Measurements from ENCODE around the gene MT1E. TPM values are rescaled to one million over a fixed set of nuclear protein-coding genes. Genes with fewer than 3 reads are reported as not detected.
"Not testable (repeated sequence)": the region's sequence is repeated elsewhere in the genome, so short reads cannot be mapped to it uniquely, and the experiment has no call there.

Gene MT1E
- total RNA-seq, 2 donors from 2014 or later: 94.7 to 204 TPM

DNA sequence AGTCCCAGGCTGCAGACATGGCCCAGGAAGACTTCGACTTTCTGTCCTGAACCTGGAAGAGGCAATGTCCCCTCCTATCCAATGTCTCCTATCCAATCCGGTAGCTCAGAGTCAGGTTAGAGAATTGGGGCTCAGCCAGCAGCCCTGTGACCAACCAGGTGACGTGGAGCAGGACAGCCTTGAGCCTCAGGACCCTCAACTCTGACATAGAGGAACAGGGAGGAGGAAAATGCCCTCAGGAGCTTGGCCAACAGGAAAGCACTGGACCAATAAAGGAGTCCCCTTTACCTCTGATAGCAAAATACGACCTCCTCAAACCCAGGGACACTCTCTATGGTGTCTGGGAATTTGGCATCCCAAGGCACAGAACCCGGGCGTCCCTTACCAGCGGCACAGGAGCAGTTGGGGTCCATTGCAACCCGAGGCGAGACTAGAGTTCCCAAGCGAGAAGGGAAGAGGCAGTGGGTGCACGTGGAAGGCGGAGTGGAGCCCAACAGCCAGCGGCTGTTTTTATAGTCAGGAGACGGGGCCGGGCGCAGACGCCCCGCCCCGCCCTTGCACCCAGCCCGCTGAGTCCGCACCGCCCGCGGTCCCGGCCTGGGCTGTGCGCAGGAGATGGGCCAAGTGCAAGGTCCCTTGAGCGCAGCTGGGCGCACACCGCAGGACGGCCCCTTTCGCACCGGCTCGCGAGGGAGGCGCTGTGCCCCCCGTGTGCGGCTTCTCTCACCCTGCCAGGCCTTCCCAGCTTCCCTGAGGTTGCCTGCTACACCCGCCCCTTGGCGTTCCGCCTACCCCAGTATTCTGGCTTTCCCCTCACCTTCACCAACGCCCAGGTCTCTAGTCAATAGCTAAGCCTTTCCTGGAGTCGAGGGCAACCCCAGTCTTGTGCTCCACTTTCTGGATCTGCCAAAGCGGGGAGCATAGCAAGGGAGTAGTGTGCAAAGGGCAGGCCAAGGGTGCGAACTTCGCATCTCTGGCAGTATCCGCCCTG is 42.3 kb downstream of the MT1E start, which contains the start of gene MT1G:
Gene MT1G, minus strand, starts transcription at position 485 of the 991 bp plus-strand sequence. Its CDS starts 72 bp downstream, at position 413.
- DNase-seq (peak; percentile 55 to 69), ATAC-seq (replicated peaks in 1 of 2) (peak; percentile 72 to 79)
- Mint-ChIP-seq H3K4me3 (peak within 1 kb of the TSS; percentile 72 to 75), H3K36me3 (ENCODE audit: insufficient read depth in 2 of 2) (no peaks in the 10 kb centered on the region), H3K4me1 (ENCODE audit: low read depth) (peaks cover 53% of the 10 kb centered on the region), H3K9me3 (no peaks in the 10 kb centered on the region), H3K27me3 (ENCODE audit: low read depth) (peaks cover 81% of the 10 kb centered on the region), H3K27ac (no peak within 1 kb of the TSS)

DNA sequence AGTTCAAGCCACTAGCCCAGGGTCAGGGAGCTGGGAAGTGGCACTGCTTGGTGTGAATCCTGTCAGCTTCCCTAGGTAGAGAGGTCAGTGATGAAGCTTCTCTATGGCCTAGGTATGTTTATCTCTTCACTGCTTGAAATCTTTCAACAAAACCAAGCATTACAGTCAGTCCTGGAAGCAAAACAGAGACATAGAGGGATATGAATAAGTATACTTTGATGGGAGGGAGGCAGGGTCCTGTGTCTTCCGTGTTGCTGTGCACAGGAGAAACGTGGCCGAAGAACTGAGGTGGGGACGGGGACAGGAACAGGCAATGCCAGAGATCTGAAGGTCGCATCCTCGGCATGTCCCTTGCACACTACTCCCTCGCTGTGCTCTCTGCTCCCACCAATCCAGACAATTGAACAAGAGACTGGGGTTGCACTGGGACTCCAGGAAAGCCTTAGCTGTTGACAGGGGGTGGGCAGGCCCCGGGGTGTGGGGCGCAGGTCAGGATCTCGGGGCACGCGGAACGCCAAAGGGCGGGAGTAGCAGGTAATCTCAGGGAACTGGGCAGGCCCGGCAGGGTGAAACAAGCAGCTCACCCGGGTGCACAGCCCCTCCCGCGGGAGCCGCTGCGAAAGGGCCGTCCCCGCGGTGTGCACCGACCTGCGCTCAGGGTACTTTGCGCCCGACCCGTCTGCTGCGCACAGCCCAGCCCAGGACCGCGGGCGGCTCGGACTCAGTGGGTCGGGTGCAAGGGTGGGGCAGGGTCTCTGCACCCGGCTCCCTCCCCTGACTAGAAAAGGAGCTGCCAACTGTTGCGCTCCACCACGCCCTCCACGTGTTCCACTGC is 43.6 kb downstream of the MT1E start, which contains the start of gene MT1H:
Gene MT1H, plus strand, starts transcription at position 810 of the 835 bp plus-strand sequence. CDS start 71 bp downstream, outside the sequence.
- ATAC-seq (replicated peaks in 1 of 2): peak; percentile 25 to 39
- H3K36me3 Mint-ChIP-seq (ENCODE audit: insufficient read depth in 2 of 2): no peaks in the 10 kb centered on the region
- peaks cover 82% of the 10 kb centered on the region for H3K27me3 Mint-ChIP-seq (ENCODE audit: low read depth)
- no peak within 1 kb of the TSS for H3K27ac Mint-ChIP-seq
- peaks cover 46% of the 10 kb centered on the region for H3K4me1 Mint-ChIP-seq (ENCODE audit: low read depth)
- H3K9me3 Mint-ChIP-seq: no peaks in the 10 kb centered on the region
- peak within 1 kb of the TSS; percentile 72 to 75 for H3K4me3 Mint-ChIP-seq
- DNase-seq: peak in 1 of 2 donors; percentile 46

DNA sequence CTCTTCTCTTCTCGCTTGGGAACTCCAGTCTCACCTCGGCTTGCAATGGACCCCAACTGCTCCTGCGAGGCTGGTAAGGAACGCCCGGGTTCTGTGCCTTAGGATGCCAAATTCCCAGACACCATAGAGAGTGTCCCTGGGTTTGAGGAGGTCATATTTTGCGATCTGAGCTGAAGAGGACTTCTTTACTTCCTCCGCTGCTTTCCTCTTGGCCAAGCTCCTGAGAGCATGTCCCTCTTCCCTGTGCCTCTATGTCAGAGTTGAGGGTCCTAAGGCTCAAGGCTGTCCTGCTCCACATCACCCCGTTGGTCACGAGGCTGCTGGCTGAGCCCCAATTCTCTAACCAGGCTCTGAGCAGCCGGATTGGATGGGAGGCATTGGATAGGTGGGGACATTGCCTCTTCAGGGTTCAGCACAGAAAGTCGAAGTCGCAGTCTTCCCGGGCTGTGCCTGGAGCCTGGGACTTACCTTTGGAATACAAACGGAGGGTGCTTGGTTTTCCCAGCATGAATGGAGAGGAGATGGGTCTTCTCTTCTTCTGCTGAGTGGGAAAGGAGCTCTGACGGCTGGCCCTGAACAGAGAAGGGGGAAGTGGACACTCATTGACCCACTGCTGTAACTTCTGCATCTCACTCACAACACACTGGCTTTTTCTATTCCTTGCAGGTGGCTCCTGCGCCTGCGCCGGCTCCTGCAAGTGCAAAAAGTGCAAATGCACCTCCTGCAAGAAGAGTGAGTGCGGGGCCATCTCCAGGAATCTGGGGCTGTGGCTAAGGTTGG is 44.4 kb downstream of the MT1E start:
- ATAC-seq (replicated peaks in 1 of 2) (no peak), DNase-seq (no peak)
- Mint-ChIP-seq H3K27me3 (ENCODE audit: low read depth) (peaks cover 78% of the 10 kb centered on the region), H3K27ac (no peak overlapping the region), H3K4me1 (ENCODE audit: low read depth) (peaks cover 41% of the 10 kb centered on the region), H3K9me3 (no peaks in the 10 kb centered on the region), H3K36me3 (ENCODE audit: insufficient read depth in 2 of 2) (no peaks in the 10 kb centered on the region), H3K4me3 (peak overlapping the region; percentile 71 to 75)

DNA sequence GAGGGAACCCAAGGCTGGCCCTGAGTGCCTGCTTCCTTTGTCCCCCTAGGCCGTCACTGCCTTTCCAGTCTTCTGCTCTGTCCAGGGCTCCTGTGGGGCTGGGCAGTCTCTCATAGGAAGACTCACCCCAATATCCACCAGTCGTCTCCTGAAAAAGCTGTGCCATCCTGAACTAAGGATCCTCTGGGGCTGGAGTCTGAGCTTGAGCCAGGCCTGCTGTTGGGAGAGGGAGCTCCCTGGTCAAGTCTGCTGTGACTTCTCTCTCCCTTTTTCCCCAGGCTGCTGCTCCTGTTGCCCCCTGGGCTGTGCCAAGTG is 45.0 kb downstream of the MT1E start:
- peaks cover 84% of the 10 kb centered on the region for H3K27me3 Mint-ChIP-seq (ENCODE audit: low read depth)
- no peaks in the 10 kb centered on the region for H3K36me3 Mint-ChIP-seq (ENCODE audit: insufficient read depth in 2 of 2)
- H3K4me1 Mint-ChIP-seq (ENCODE audit: low read depth): peaks cover 40% of the 10 kb centered on the region
- no peaks in the 10 kb centered on the region for H3K9me3 Mint-ChIP-seq
- H3K4me3 Mint-ChIP-seq: peak overlapping the region in 1 of 2 donors; percentile 42
- H3K27ac Mint-ChIP-seq: no peak overlapping the region
- DNase-seq (no peak), ATAC-seq (replicated peaks in 1 of 2) (no peak)

DNA sequence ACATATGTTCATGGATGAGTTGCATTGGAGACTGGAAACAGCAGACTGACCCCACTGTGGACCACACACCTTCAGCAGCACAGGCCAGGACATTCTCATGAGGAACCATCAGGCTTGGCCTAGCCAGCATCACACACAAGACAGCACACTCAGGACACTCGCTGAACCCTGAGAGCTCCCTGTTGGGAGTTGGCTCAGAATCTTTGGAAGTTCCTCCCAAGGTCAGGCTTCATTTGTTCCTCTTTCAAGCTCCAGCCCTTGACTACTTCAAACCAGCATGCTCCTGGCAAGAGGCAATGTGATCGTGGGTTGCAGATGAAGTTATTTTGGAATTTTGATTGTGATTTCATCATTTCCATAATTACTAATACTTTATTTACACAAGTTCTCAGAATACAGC is 46.1 kb downstream of the MT1E start:
- H3K4me1 Mint-ChIP-seq (ENCODE audit: low read depth): peaks cover 51% of the 10 kb centered on the region
- DNase-seq; H3K36me3 Mint-ChIP-seq (ENCODE audit: insufficient read depth in 2 of 2); H3K27ac Mint-ChIP-seq; ATAC-seq (replicated peaks in 1 of 2); H3K9me3 Mint-ChIP-seq; H3K4me3 Mint-ChIP-seq: not testable (repeated sequence)
- peaks cover 80% of the 10 kb centered on the region for H3K27me3 Mint-ChIP-seq (ENCODE audit: low read depth)

DNA sequence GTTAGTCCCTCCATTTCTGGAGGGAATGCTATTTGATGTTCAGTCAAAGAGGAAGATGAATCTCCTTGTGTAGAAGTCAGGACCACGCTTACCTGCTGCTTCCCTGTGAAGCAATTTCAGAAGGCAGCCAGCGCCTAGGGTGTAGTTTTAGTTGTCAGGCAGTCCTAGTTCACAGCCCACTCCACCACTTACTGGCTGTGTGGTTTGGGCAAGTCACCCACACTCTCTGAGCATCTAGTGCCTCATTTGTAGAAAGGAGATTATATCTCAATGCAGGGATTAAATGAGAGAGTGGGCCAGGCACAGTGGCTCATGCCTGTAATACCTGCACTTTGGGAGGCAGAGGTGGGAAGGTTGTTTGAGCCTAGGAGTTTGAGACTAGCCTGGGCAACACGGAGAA is 46.6 kb downstream of the MT1E start:
- peak; percentile 24 to 41 for ATAC-seq (replicated peaks in 1 of 2)
- H3K27ac Mint-ChIP-seq; H3K4me3 Mint-ChIP-seq; DNase-seq; H3K36me3 Mint-ChIP-seq (ENCODE audit: insufficient read depth in 2 of 2); H3K9me3 Mint-ChIP-seq: not testable (repeated sequence)
- peaks cover 50% of the 10 kb centered on the region for H3K4me1 Mint-ChIP-seq (ENCODE audit: low read depth)
- H3K27me3 Mint-ChIP-seq (ENCODE audit: low read depth): peaks cover 75% of the 10 kb centered on the region

DNA sequence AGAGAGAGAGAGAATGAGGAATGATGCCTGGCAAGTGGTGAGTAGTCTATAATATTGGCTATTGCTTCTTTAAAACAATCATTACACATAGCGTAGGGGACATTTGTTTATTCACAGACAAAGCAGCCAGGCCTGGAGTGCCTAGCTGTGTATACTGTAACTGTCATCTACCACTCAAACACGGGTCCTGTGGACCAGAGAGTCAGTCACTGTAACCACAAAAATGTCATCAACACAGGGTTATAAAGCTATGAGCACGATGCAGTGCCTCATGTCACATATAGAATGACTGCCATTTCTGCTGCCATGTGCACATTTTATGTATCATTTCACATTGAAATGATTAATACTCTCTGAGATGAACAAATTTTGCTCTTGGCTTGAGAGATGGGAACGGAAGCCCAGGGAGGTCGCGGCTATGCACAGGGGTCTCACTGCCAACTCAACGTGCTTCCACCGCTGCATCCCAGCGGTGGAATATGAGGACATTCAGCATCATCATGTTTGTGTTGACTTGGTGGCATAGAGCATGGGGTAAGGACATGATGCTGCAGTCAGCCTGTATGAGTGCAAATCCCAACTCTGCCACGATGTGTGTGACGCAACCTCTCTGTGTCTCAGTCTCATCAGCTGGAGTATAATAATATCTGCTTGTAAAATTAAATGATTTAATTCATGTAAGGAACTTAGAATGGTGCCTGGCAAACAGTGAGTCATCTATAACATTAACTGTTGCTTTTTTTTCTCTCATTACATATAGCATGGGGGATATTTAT is 47.4 kb downstream of the MT1E start:
- H3K27ac Mint-ChIP-seq: no peak overlapping the region

DNA sequence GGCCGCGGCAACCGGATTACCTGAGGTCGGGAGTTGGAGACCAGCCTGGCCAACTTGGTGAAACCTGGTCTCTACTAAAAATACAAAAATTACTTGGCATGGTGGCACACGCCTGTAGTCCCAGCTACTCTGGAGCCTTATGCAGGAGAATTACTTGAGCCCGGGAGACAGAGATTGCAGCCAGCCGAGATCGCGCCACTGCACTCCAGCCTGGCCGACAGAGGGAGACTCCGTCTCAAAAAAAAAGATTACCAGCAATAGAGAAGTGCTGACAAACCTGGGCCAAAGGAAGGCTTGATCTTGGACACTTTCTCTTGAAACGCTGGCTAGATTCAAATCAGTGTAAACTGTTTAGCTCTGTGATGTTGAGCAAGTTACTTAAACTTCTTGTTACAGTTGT is 48.3 kb downstream of the MT1E start:
- Mint-ChIP-seq H3K36me3 (ENCODE audit: insufficient read depth in 2 of 2) (no peaks in the 10 kb centered on the region), H3K27ac (no peak overlapping the region), H3K4me1 (ENCODE audit: low read depth) (peaks cover 34% of the 10 kb centered on the region), H3K4me3 (peak overlapping the region in 1 of 2 donors; percentile 13), H3K9me3 (no peaks in the 10 kb centered on the region), H3K27me3 (ENCODE audit: low read depth) (peaks cover 58% of the 10 kb centered on the region)
- no peak for ATAC-seq (replicated peaks in 1 of 2)
- peak in 1 of 2 donors; percentile 38 for DNase-seq

More for the DNA sequence above, 47.4 kb downstream of the MT1E start:
- peaks cover 43% of the 10 kb centered on the region for H3K4me1 Mint-ChIP-seq (ENCODE audit: low read depth)
- H3K4me3 Mint-ChIP-seq: no peak overlapping the region
- no peaks in the 10 kb centered on the region for H3K36me3 Mint-ChIP-seq (ENCODE audit: insufficient read depth in 2 of 2)
- ATAC-seq (replicated peaks in 1 of 2): peak; percentile 41 to 53
- no peak for DNase-seq
- no peaks in the 10 kb centered on the region for H3K9me3 Mint-ChIP-seq
- peaks cover 68% of the 10 kb centered on the region for H3K27me3 Mint-ChIP-seq (ENCODE audit: low read depth)

DNA sequence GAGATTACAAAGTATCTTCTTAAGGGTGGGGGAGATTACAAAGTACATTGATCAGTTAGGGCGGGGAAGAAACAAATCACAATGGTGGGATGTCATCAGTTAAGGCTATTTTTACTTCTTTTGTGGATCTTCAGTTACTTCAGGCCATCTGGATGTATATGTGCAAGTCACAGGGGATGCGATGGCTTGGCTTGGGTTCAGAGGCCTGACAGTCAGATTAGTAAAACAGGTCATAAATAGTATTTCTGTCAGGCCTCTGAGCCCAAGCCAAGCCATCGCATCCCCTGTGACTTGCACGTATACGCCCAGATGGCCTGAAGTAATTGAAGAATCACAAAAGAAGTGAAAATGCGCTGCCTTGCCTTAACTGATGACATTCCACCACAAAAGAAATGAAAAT is 49.0 kb downstream of the MT1E start:
- not testable (repeated sequence) for DNase-seq; H3K27ac Mint-ChIP-seq; ATAC-seq (replicated peaks in 1 of 2); H3K9me3 Mint-ChIP-seq; H3K36me3 Mint-ChIP-seq (ENCODE audit: insufficient read depth in 2 of 2); H3K4me3 Mint-ChIP-seq
- Mint-ChIP-seq H3K27me3 (ENCODE audit: low read depth) (peaks cover 52% of the 10 kb centered on the region), H3K4me1 (ENCODE audit: low read depth) (peaks cover 28% of the 10 kb centered on the region)

DNA sequence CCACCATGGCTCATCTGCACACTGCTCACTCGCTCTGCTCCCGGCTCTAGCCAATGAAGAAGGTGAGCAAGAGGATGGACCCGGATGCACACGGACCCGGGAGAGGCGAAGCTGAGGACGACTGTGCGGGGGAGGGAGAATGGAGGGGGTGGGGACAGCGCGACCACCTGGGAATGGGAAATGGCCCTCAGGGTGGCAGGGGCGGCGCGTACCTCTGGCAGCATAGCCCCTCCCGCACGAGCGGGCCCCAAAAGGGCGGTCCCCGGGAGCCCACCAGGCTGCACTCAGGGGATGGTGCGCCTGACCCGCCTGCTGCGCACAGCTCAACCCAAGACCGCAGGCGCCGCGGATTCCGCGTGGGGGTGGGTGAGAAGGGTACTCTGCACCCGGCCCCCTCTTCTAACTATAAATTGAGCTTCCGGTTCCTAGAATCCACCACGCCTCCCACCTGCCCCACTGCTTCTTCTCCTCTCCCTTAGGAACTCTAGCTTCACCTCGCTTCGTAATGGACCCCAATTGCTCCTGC is 50.2 kb downstream of the MT1E start:
- no peak overlapping the region for H3K27ac Mint-ChIP-seq
- ATAC-seq (replicated peaks in 1 of 2): peak; percentile 69 to 71
- no peaks in the 10 kb centered on the region for H3K9me3 Mint-ChIP-seq

More for the DNA sequence above, 50.2 kb downstream of the MT1E start:
- peaks cover 40% of the 10 kb centered on the region for H3K27me3 Mint-ChIP-seq (ENCODE audit: low read depth)
- peak; percentile 68 to 77 for DNase-seq
- peaks cover 28% of the 10 kb centered on the region for H3K4me1 Mint-ChIP-seq (ENCODE audit: low read depth)
- H3K4me3 Mint-ChIP-seq: peak overlapping the region; percentile 75 to 77
- no peaks in the 10 kb centered on the region for H3K36me3 Mint-ChIP-seq (ENCODE audit: insufficient read depth in 2 of 2)

All from activated T-cell treated with anti-CD3 and anti-CD28 coated beads, Interleukin-2, amount 50 U/mL, for 72 hours (primary cell).